ENCODE data around the gene DUSP28. TPM values are rescaled to one million over a fixed set of nuclear protein-coding genes. Genes with fewer than 3 reads are reported as not detected.

The DUSP28 gene
- total RNA-seq, 1 experiment from 2014 or later = 8.0 TPM

DNA sequence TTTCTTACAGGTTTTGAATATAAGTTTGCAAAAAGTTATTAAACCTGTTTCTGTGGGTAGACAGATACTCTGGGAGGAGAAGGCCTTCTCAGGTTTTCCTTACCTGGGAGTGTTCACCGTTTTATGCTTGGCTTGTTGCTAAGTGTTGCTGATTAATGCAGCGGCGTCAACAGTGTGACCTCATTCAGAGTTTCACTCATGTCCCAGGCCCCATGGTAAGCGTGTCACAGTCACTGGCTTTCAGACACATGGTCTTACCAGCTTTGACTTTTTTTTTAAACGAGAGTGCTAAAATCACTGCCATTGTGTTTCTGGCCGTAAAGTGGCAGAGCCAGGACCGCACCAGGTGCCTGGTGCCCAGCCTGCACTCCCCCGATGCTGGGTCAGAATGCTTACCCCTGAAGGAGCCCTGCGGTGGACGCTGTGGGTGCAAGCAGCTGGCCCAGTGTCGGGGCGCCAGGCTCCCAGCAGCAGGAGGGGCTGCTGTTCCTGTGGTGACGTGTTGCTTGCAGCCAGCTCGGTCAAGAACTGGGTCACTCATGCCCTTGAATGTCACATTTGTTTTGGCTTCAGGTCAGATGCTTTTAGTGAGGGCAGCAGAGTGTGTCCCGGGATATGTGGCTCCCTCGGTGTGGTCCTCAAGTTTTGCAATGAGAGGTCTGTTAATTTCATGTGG lies 29.8 kb downstream of the DUSP28 start:
- DNase-seq (ENCODE audit: low read depth, low spot score) = no peak
- in situ Hi-C loops (cut with HindIII; ENCODE audit: low pct_unique_long_range_greater_than_20kb, low sequenced_read_pairs) = no loop called here

DNA sequence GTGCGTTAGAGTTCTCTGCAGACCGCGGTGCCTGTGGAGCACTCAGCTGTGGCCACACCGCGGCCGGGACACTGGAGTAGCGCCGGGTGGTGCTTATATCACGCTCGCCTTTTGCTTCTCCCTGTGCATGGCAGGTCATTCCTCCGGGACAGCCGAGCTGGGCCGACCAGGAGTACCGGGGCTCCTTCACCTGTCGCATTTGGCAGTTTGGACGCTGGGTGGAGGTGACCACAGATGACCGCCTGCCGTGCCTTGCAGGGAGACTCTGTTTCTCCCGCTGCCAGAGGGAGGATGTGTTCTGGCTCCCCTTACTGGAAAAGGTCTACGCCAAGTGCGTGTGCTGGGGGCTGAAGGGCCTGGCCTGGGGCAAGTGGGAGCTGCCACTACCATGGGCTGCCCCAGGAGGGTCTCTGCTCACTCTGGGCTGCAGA lies 30.5 kb downstream of the DUSP28 start:
- in situ Hi-C loops (cut with HindIII; ENCODE audit: low pct_unique_long_range_greater_than_20kb, low sequenced_read_pairs) = no loop called here
- no peak for DNase-seq (ENCODE audit: low read depth, low spot score)

- no peak for DNase-seq (ENCODE audit: low read depth, low spot score)
- in situ Hi-C loops (cut with HindIII; ENCODE audit: low pct_unique_long_range_greater_than_20kb, low sequenced_read_pairs) = no loop called here
Observed at GRCh38 chr2:240591226-240591625, 31.1 kb downstream of the DUSP28 start.

- in situ Hi-C loops (cut with HindIII; ENCODE audit: low pct_unique_long_range_greater_than_20kb, low sequenced_read_pairs) = no loop called here
- DNase-seq (ENCODE audit: low read depth, low spot score) = no peak
Observed at GRCh38 chr2:240591784-240592183, 31.6 kb downstream of the DUSP28 start.

- no peak for DNase-seq (ENCODE audit: low read depth, low spot score)
- in situ Hi-C loops (cut with HindIII; ENCODE audit: low pct_unique_long_range_greater_than_20kb, low sequenced_read_pairs) = no loop called here
Observed at GRCh38 chr2:240593026-240593702, 33.0 kb downstream of the DUSP28 start.

GRCh38 chr2:240593703-240594451 lies 33.7 kb downstream of the DUSP28 start:
- in situ Hi-C loops (cut with HindIII; ENCODE audit: low pct_unique_long_range_greater_than_20kb, low sequenced_read_pairs) = no loop called here

GRCh38 chr2:240594511-240595380 lies 34.6 kb downstream of the DUSP28 start:
- in situ Hi-C loops (cut with HindIII; ENCODE audit: low pct_unique_long_range_greater_than_20kb, low sequenced_read_pairs) = no loop called here

More at GRCh38 chr2:240593703-240594451, 33.7 kb downstream of the DUSP28 start:
- no peak for DNase-seq (ENCODE audit: low read depth, low spot score)

GRCh38 chr2:240595381-240596079 lies 35.4 kb downstream of the DUSP28 start:
- DNase-seq (ENCODE audit: low read depth, low spot score) = peak; percentile 56
- in situ Hi-C loops (cut with HindIII; ENCODE audit: low pct_unique_long_range_greater_than_20kb, low sequenced_read_pairs) = no loop called here

More at GRCh38 chr2:240594511-240595380, 34.6 kb downstream of the DUSP28 start:
- DNase-seq (ENCODE audit: low read depth, low spot score) = no peak

GRCh38 chr2:240596080-240596460 lies 35.9 kb downstream of the DUSP28 start:
- in situ Hi-C loops (cut with HindIII; ENCODE audit: low pct_unique_long_range_greater_than_20kb, low sequenced_read_pairs) = no loop called here
- DNase-seq (ENCODE audit: low read depth, low spot score) = no peak

GRCh38 chr2:240596491-240596931 lies 36.4 kb downstream of the DUSP28 start:
- DNase-seq (ENCODE audit: low read depth, low spot score) = no peak
- in situ Hi-C loops (cut with HindIII; ENCODE audit: low pct_unique_long_range_greater_than_20kb, low sequenced_read_pairs) = no loop called here

GRCh38 chr2:240597054-240597418 lies 36.9 kb downstream of the DUSP28 start:
- in situ Hi-C loops (cut with HindIII; ENCODE audit: low pct_unique_long_range_greater_than_20kb, low sequenced_read_pairs) = no loop called here
- no peak for DNase-seq (ENCODE audit: low read depth, low spot score)

DNA sequence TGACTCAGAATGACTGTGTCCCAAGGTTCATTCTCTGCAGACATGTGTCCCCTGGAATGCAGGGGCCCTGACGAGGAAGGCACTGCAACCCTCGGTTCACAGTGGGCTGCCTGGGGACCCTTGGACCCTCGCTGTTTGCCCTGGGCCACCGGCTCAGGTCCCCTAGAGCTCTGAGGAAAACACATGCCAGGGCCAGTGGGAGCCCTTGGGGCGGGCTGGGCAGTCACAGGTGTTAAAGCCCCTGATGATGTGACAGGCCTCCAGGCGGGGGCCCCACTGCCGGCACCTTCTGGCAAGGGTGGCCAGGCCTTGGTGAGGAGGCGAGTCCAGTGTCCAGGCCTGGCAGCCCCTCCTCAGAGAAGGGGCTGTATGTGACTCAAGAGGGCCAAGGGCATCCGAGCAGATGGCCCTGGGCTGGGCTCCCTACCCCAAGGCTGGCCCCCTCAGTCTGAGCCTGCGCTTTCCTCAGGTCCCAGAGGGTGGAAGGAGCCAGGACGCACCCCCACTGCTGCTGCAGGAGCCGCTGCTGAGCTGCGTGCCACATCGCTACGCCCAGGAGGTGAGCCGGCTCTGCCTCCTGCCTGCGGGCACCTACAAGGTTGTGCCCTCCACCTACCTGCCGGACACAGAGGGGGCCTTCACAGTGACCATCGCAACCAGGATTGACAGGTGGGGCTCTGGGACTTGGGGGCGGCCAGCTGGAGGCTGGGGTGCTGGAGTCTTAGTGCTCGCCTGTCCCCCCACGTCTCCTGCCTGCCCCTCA lies 37.4 kb downstream of the DUSP28 start:
- in situ Hi-C loops (cut with HindIII; ENCODE audit: low pct_unique_long_range_greater_than_20kb, low sequenced_read_pairs) = no loop called here
- no peak for DNase-seq (ENCODE audit: low read depth, low spot score)

- in situ Hi-C loops (cut with HindIII; ENCODE audit: low pct_unique_long_range_greater_than_20kb, low sequenced_read_pairs) = no loop called here
- DNase-seq (ENCODE audit: low read depth, low spot score) = no peak
Observed at GRCh38 chr2:240598311-240598911, 38.3 kb downstream of the DUSP28 start.

GRCh38 chr2:240599141-240599583 lies 39.0 kb downstream of the DUSP28 start:
- DNase-seq (ENCODE audit: low read depth, low spot score) = no peak
- in situ Hi-C loops (cut with HindIII; ENCODE audit: low pct_unique_long_range_greater_than_20kb, low sequenced_read_pairs) = no loop called here

DNA sequence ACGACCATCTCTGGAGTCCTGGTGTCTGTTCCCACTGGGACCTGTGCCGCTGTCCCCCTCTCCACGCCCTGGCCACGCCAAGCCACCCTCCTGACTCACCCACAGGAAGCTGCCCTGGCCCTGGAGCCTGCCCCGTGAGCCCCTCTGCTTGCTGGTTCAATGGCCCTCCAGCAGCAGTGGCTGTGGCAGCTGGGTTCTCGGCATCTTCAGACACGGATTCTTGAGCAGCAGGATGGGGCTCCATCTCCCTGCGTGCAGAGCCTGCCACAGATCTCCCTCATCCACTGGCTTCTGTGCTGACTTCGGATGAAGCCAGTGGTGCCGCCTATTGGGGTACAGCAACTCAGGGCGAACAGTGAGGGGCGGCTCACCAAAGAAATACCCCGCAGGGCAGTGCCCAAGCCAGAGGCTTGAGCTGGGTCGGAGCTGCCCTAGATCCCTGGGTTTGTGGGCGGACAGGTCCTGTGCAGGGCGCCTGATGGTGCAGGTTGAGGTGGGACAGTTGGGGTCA lies 40.3 kb downstream of the DUSP28 start:
- no peak for DNase-seq (ENCODE audit: low read depth, low spot score)
- in situ Hi-C loops (cut with HindIII; ENCODE audit: low pct_unique_long_range_greater_than_20kb, low sequenced_read_pairs) = no loop called here
